Gastrocnemius medialis (tissue), 4 donors: ENCODE measurements around the gene SCARB2. TPM values are rescaled to one million over a fixed set of nuclear protein-coding genes. Genes with fewer than 3 reads are reported as not detected.

Experiments
- ATAC-seq, 2 donors: fragments of 150-250 bp; one replicate each; pipeline ENCODE4 v1.9.1; 2016
- DNase-seq, 2 donors: peaks; one replicate each; pipeline ENCODE4 v3.0.0-alpha.2; 2019
- H3K27ac ChIP-seq, 4 donors: fragments of 200-600 bp; sonication (generic); 1 replicate in 1 of 4; 2 replicates in 3 of 4; pipeline ENCODE4 v1.5.1; 2016 to 2018; ENCODE audit warnings: mild to moderate bottlenecking in 2 of 4, moderate library complexity in 1 of 4
- H3K27me3 ChIP-seq, 3 donors: fragments of 200-600 bp; sonication (generic) in 2 of 3; 1 replicate in 1 of 3; 2 replicates in 2 of 3; pipeline versions ENCODE4 v1.5.1 to v1.6.0; 2016 to 2019; ENCODE audit warnings: mild to moderate bottlenecking in 1 of 3, moderate library complexity in 1 of 3
- H3K36me3 ChIP-seq, 2 donors: fragments of 200-600 bp; sonication (generic) in 1 of 2; one replicate each; pipeline ENCODE4 v1.5.1; 2017 to 2018
- H3K4me1 ChIP-seq, 2 donors: fragments of 200-600 bp; sonication (generic) in 1 of 2; one replicate each; pipeline ENCODE4 v1.5.1; 2016 to 2017; ENCODE audit warnings: mild to moderate bottlenecking in 2 of 2
- H3K4me3 ChIP-seq, 4 donors: fragments of 200-600 bp; sonication (generic) in 3 of 4; 1 replicate in 1 of 4; 2 replicates in 3 of 4; pipeline ENCODE4 v1.5.1; 2016 to 2019; ENCODE audit warnings: mild to moderate bottlenecking in 2 of 4
- H3K9me3 ChIP-seq, 3 donors: fragments of 200-600 bp; sonication (generic) in 2 of 3; 1 replicate in 1 of 3; 2 replicates in 2 of 3; pipeline ENCODE4 v1.5.1; 2016 to 2019
- POLR2A ChIP-seq, 2 donors: fragments of 450-650 bp; IDR thresholded peaks; one replicate each; pipeline ENCODE4 v1.6.1; 2017; ENCODE audit warnings: antibody characterized with exemption in 2 of 2, mild to moderate bottlenecking in 2 of 2, moderate library complexity in 2 of 2
- in situ Hi-C, 4 donors: fragments of 200-750 bp; cut with MboI; loops; one replicate each; pipeline versions ENCODE4 v1.15.0 to v1.8.0; 2017; ENCODE audit warnings: low sequenced_read_pairs in 4 of 4
- intact Hi-C: fragments of 100-400 bp; cut with DNase I; formaldehyde crosslinking; loops from one replicate; pipeline ENCODE4 v1.15.1; 2023; ENCODE audit warnings: low total_unique reads
- total RNA-seq, 4 donors: library from RNA; depleted of rRNA; stranded (reverse); fragments of >200 nt; gene quantifications; one replicate each; pipeline versions ENCODE4 v1.1.0 to v1.2.3, GENCODE V29; 2016
- TF ChIP-seq, protein P1 (sequence below), 5 experiments: fragments of 450-650 bp in 3 of 5; fragments of 200-600 bp in 2 of 5; sonication (generic) in 2 of 5; IDR thresholded peaks in 4 of 5; conservative IDR thresholded peaks in 1 of 5; 1 replicate in 4 of 5; 2 replicates in 1 of 5; pipeline ENCODE4 v1.5.1; 2016 to 2019; ENCODE audit warnings: antibody characterized with exemption in 5 of 5, mild to moderate bottlenecking in 3 of 5, moderate library complexity in 3 of 5

Gene SCARB2
- total RNA-seq, 4 donors from 2014 or later: 91.3 to 292 (median 186) TPM

DNA sequence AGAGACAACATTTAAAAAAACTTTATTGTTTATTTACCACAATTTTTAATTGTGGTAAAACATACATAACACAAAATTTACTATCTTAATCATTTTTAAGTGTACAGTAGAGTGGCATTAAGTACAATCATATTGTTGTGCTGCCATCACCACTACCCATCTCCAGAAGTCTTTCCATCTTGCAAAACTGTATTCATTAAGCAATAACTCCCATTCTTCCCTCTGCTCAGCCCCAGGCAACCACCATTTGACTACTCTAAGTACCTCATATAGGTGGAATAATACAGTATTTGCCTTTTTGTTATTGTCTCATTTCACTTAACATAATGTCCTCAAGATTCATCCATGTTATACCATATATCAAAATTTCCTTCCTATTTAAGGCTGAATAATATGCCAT, 25.1 kb upstream of the SCARB2 start:
- H3K4me1 ChIP-seq: peaks cover 10 to 29% of the 10 kb centered on the region in 2 donors
- in situ Hi-C loops (no loop called here), intact Hi-C loops (loop anchor here (2.0 kb wide), 1 partner anchor 38 kb away; no protein-coding TSS in a partner anchor)
- peak; percentile 29 to 63 for ATAC-seq
- H3K4me3 ChIP-seq: no peak overlapping the region
- peak overlapping the region; percentile 91 to 96 (median 94) for H3K27ac ChIP-seq
- H3K27me3 ChIP-seq: no peaks in the 10 kb centered on the region
- H3K9me3 ChIP-seq: peaks cover 0 to 7% (median 5%) of the 10 kb centered on the region in 3 donors
- no peaks in the 10 kb centered on the region for H3K36me3 ChIP-seq
- TF ChIP-seq POLR2A (IDR thresholded peaks at IDR 0.05): no peak
- TF ChIP-seq, protein P1, sequence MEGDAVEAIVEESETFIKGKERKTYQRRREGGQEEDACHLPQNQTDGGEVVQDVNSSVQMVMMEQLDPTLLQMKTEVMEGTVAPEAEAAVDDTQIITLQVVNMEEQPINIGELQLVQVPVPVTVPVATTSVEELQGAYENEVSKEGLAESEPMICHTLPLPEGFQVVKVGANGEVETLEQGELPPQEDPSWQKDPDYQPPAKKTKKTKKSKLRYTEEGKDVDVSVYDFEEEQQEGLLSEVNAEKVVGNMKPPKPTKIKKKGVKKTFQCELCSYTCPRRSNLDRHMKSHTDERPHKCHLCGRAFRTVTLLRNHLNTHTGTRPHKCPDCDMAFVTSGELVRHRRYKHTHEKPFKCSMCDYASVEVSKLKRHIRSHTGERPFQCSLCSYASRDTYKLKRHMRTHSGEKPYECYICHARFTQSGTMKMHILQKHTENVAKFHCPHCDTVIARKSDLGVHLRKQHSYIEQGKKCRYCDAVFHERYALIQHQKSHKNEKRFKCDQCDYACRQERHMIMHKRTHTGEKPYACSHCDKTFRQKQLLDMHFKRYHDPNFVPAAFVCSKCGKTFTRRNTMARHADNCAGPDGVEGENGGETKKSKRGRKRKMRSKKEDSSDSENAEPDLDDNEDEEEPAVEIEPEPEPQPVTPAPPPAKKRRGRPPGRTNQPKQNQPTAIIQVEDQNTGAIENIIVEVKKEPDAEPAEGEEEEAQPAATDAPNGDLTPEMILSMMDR (IDR thresholded peaks at IDR 0.05 in 4 of 5, conservative IDR thresholded peaks at IDR 0.05 in 1 of 5): no peak
- no peak for DNase-seq

DNA sequence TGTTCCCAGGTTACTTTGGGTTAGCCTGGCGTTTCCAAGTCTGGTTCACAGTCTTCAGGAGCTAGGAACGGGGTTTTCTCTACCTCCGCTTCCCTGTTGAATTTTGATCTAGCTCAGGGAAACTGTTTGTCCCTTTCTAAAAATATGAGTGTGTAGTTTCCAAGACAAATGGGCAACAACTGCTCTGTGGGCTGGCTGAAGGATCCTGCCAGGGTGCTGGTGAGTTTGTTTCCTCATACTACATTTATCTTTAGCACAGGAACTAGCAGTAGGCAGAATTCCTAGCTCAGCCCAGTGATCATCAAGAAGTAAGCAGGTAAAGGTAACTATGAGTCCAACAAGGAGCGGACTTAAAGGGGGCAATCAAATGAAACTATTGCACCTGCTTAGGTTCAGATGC, 24.6 kb upstream of the SCARB2 start:
- H3K27me3 ChIP-seq: no peaks in the 10 kb centered on the region
- in situ Hi-C loops: no loop called here
- H3K27ac ChIP-seq: peak overlapping the region; percentile 91 to 96 (median 94)
- ATAC-seq (peak; percentile 97), DNase-seq (peak; percentile 80 to 92)
- H3K36me3 ChIP-seq: no peaks in the 10 kb centered on the region
- intact Hi-C loops: loop anchor here (2.0 kb wide), 1 partner anchor 37 kb away; no protein-coding TSS in a partner anchor
- H3K9me3 ChIP-seq: peaks cover 0 to 7% (median 5%) of the 10 kb centered on the region in 3 donors
- H3K4me3 ChIP-seq: peak overlapping the region in 2 of 4 donors; percentile 1 to 11
- TF ChIP-seq POLR2A (IDR thresholded peaks at IDR 0.05): peak; percentile 41 to 42
- TF ChIP-seq, protein P1 (IDR thresholded peaks at IDR 0.05 in 4 of 5, conservative IDR thresholded peaks at IDR 0.05 in 1 of 5): no peak
- peaks cover 14 to 30% of the 10 kb centered on the region in 2 donors for H3K4me1 ChIP-seq

DNA sequence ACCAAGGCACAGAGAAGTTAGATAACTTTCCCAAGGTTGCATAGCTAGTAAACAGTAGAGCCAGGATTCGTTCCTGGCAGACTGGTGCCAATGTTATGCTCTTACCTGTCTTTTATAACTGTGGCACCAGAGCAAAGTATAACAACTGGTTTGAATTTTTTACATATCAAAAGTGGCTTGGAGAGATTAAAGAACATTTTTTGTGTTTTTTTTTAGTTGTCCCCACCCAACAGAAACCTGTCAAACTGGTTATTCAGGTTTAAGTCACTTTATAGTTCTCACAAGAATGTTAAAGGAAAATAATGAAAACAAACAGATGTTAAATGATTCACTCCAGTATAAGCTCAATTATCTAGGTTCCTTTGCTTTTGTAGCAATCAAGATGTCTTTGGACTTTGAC, 22.3 kb upstream of the SCARB2 start:
- TF ChIP-seq POLR2A (IDR thresholded peaks at IDR 0.05): no peak
- TF ChIP-seq, protein P1 (IDR thresholded peaks at IDR 0.05 in 4 of 5, conservative IDR thresholded peaks at IDR 0.05 in 1 of 5): no peak
- peaks cover 0 to 7% (median 5%) of the 10 kb centered on the region in 3 donors for H3K9me3 ChIP-seq
- peak overlapping the region in 3 of 4 donors; percentile 91 to 96 (median 92) for H3K27ac ChIP-seq
- DNase-seq: no peak
- no peak overlapping the region for H3K4me3 ChIP-seq
- H3K27me3 ChIP-seq: no peaks in the 10 kb centered on the region
- ATAC-seq: no peak
- intact Hi-C loops (no loop called here), in situ Hi-C loops (no loop called here)
- H3K36me3 ChIP-seq: no peaks in the 10 kb centered on the region
- peaks cover 18 to 37% of the 10 kb centered on the region in 2 donors for H3K4me1 ChIP-seq

DNA sequence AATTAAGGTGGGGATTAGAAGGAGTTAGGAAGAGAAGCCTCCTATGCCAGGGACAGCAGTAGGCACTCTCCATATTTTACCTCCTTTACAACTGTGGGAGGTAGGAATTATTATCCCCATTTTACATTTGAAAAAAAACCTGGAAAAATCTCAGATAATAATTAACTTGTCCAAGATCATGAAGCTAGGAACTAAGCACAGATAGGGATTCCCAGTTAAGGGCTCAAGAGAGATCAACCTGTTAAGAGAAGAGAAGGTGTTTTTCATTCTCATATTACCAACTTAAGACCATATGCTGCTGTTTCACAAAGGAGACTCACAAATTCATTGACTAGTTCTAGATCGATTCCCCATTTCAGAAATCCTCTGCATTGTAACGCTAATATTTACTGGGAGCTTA, 21.8 kb upstream of the SCARB2 start:
- ATAC-seq (no peak), DNase-seq (no peak)
- H3K36me3 ChIP-seq: no peaks in the 10 kb centered on the region
- in situ Hi-C loops (no loop called here), intact Hi-C loops (no loop called here)
- H3K4me1 ChIP-seq: peaks cover 18 to 37% of the 10 kb centered on the region in 2 donors
- H3K27ac ChIP-seq: peak overlapping the region in 3 of 4 donors; percentile 91 to 96 (median 92)
- TF ChIP-seq, protein P1 (IDR thresholded peaks at IDR 0.05 in 4 of 5, conservative IDR thresholded peaks at IDR 0.05 in 1 of 5): no peak
- no peak for TF ChIP-seq POLR2A (IDR thresholded peaks at IDR 0.05)
- H3K9me3 ChIP-seq: peaks cover 0 to 5% (median 2%) of the 10 kb centered on the region in 3 donors
- H3K4me3 ChIP-seq: no peak overlapping the region
- no peaks in the 10 kb centered on the region for H3K27me3 ChIP-seq

DNA sequence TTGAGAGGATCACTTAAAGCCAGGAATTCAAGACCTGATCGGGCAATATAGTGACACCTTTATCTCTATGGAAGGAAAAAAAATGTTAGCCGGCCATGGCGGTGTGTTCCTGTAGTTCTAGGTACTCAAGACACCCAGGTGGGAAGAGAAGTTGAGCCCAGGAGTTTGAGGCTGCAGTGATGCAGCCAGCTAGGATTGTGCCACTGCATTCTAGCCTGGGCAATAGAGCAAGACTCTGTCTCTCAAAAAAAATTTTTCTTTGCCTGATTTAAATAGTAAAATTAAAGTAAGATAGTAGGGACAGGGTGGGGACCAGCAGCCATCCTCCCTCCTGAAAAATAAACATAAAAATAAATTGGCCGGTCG, 21.0 kb upstream of the SCARB2 start:
- in situ Hi-C loops: no loop called here
- H3K27me3 ChIP-seq: no peaks in the 10 kb centered on the region

More for the DNA sequence above, 21.0 kb upstream of the SCARB2 start:
- ATAC-seq (no peak), DNase-seq (no peak)
- H3K4me3 ChIP-seq: no peak overlapping the region
- H3K4me1 ChIP-seq: peaks cover 18 to 37% of the 10 kb centered on the region in 2 donors
- intact Hi-C loops: no loop called here
- H3K9me3 ChIP-seq: peaks cover 0 to under 1% (median 0%) of the 10 kb centered on the region in 3 donors
- H3K27ac ChIP-seq: peak overlapping the region in 1 of 4 donors; percentile 92
- TF ChIP-seq, protein P1 (IDR thresholded peaks at IDR 0.05 in 4 of 5, conservative IDR thresholded peaks at IDR 0.05 in 1 of 5): no peak
- no peak for TF ChIP-seq POLR2A (IDR thresholded peaks at IDR 0.05)
- no peaks in the 10 kb centered on the region for H3K36me3 ChIP-seq
